Natural killer cell (primary cell): ENCODE data around the gene GCH1. TPM values are rescaled to one million over a fixed set of nuclear protein-coding genes. Genes with fewer than 3 reads are reported as not detected.
"Not testable (repeated sequence)": the region's sequence is repeated elsewhere in the genome, so short reads cannot be mapped to it uniquely, and the experiment has no call there.

Experiments used
- ATAC-seq, 3 donors: fragments of 150-1000 bp in 2 of 3; fragments of 200-7000 bp in 1 of 3; cut with Tn5 transposase; 1 replicate in 1 of 3; 2 replicates in 2 of 3; pipeline ENCODE4 v1.10.0; 2021; ENCODE audit warnings: mild to moderate bottlenecking in 2 of 3, moderate library complexity in 2 of 3
- DNase-seq, 2 donors: peaks; one replicate each; pipeline versions ENCODE4 v3.0.0 to v3.0.0-alpha.2; 2013 to 2021; ENCODE audit warnings: mixed read lengths in 1 of 2
- H3K27ac ChIP-seq: one replicate; pipeline ENCODE4 v1.5.1; 2013; ENCODE audit warnings: mild to moderate bottlenecking, low read length
- H3K27me3 ChIP-seq: one replicate; pipeline ENCODE4 v1.6.1; 2013; ENCODE audit warnings: low read length; ENCODE audit not compliant: control insufficient read depth, insufficient read depth
- H3K36me3 ChIP-seq: one replicate; pipeline ENCODE4 v1.6.1; 2013; ENCODE audit warnings: low read length; ENCODE audit not compliant: control insufficient read depth, insufficient read depth
- H3K4me1 ChIP-seq: one replicate; pipeline ENCODE4 v1.6.1; 2013; ENCODE audit warnings: low read length; ENCODE audit not compliant: control insufficient read depth, insufficient read depth
- H3K4me3 ChIP-seq: one replicate; pipeline ENCODE4 v1.5.1; 2013; ENCODE audit warnings: low read length
- H3K9me3 ChIP-seq: one replicate; pipeline ENCODE4 v1.6.1; 2013; ENCODE audit warnings: low read length; ENCODE audit not compliant: control insufficient read depth, insufficient read depth
- H3K27ac Mint-ChIP-seq, 2 donors: one replicate each; pipeline ENCODE4 v1.8.0; 2022; ENCODE audit warnings: mild to moderate bottlenecking in 2 of 2, mixed read lengths in 2 of 2, moderate library complexity in 1 of 2
- H3K27me3 Mint-ChIP-seq, 2 donors: one replicate each; pipeline ENCODE4 v1.8.0; 2022; ENCODE audit warnings: low read depth in 2 of 2, mixed read lengths in 2 of 2
- H3K36me3 Mint-ChIP-seq: one replicate; pipeline ENCODE4 v1.8.0; 2022; ENCODE audit warnings: mixed read lengths
- H3K4me1 Mint-ChIP-seq, 2 donors: one replicate each; pipeline ENCODE4 v1.8.0; 2022; ENCODE audit warnings: mixed read lengths in 2 of 2
- H3K4me3 Mint-ChIP-seq: one replicate; pipeline ENCODE4 v1.8.0; 2022; ENCODE audit warnings: mild to moderate bottlenecking, moderate library complexity, mixed read lengths
- H3K9me3 Mint-ChIP-seq, 2 donors: one replicate each; pipeline ENCODE4 v1.8.0; 2022; ENCODE audit warnings: mixed read lengths in 2 of 2
- CTCF ChIP-seq: fragments of 200-600 bp; IDR thresholded peaks from one replicate; pipeline ENCODE4 v1.8.0; 2022; ENCODE audit warnings: antibody characterized with exemption
- WGBS: methylation state at CpG from one replicate; pipeline ENCODE4 v1.1.7; 2013; ENCODE audit warnings: missing lambda C conversion rate; ENCODE audit not compliant: insufficient coverage; 5-methylcytosine and 5-hydroxymethylcytosine counted together
- intact Hi-C: fragments of 100-400 bp; cut with micrococcal nuclease; formaldehyde crosslinking; loops from one replicate; pipeline ENCODE4 v1.14.2; 2022
- total RNA-seq, 4 donors: library from RNA; stranded (reverse); fragments of 120-200 nt in 1 of 4; gene quantifications; one replicate each; pipeline versions ENCODE4 v1.2.3 to v1.2.4, GENCODE V29; 2013 to 2022

The GCH1 gene
- total RNA-seq, 3 donors from 2014 or later (not counting 1 experiment from before 2014, with no cell fraction given): 51.7 to 71.5 (median 52.6) TPM

- DNase-seq (no peak), ATAC-seq (no peak)
- Mint-ChIP-seq H3K27ac (peak overlapping the region; percentile 87 to 90), H3K4me3 (peak overlapping the region; percentile 47), H3K27me3 (no peaks in the 10 kb centered on the region), H3K36me3 (no peaks in the 10 kb centered on the region), H3K9me3 (no peaks in the 10 kb centered on the region), H3K4me1 (peaks cover 28 to 46% of the 10 kb centered on the region in 2 donors)
- TF ChIP-seq CTCF: no peak
- 98% methylated on average over 4 of the region's 5 CpGs for WGBS
- H3K9me3 ChIP-seq: no peaks in the 10 kb centered on the region
- intact Hi-C loops: no loop called here
- no peaks in the 10 kb centered on the region for H3K36me3 ChIP-seq
- H3K27ac ChIP-seq: no peak overlapping the region
- peaks cover 18% of the 10 kb centered on the region for H3K4me1 ChIP-seq
- H3K27me3 ChIP-seq: no peaks in the 10 kb centered on the region
- H3K4me3 ChIP-seq: no peak overlapping the region
These were observed 3.1 kb downstream of the GCH1 start for GRCh38 chr14:54899573-54899972.

GRCh38 chr14:54897809-54898555 lies 4.6 kb downstream of the GCH1 start:
- peaks cover 33 to 52% of the 10 kb centered on the region in 2 donors for H3K4me1 Mint-ChIP-seq
- intact Hi-C loops: not testable (repeated sequence)

GRCh38 chr14:54895683-54896082 lies 6.9 kb downstream of the GCH1 start:
- H3K27me3 ChIP-seq: no peaks in the 10 kb centered on the region
- intact Hi-C loops: no loop called here
- peak overlapping the region; percentile 10 to 54 for H3K27ac Mint-ChIP-seq

More at GRCh38 chr14:54897809-54898555, 4.6 kb downstream of the GCH1 start:
- H3K9me3 Mint-ChIP-seq, H3K36me3 ChIP-seq, DNase-seq, H3K27me3 Mint-ChIP-seq, ATAC-seq, H3K4me3 ChIP-seq, H3K36me3 Mint-ChIP-seq, H3K9me3 ChIP-seq, H3K27me3 ChIP-seq, H3K27ac ChIP-seq, H3K4me3 Mint-ChIP-seq: not testable (repeated sequence)
- WGBS: 99% methylated on average over 4 of the region's 5 CpGs
- H3K4me1 ChIP-seq: peaks cover 13% of the 10 kb centered on the region
- H3K27ac Mint-ChIP-seq: peak overlapping the region in 1 of 2 donors; percentile 40

GRCh38 chr14:54894995-54895394 lies 7.6 kb downstream of the GCH1 start:
- intact Hi-C loops: no loop called here
- no peaks in the 10 kb centered on the region for H3K36me3 Mint-ChIP-seq
- H3K4me3 Mint-ChIP-seq: no peak overlapping the region
- WGBS: 86% methylated on average over 2 of the region's 3 CpGs
- Histone ChIP-seq H3K27me3 (no peaks in the 10 kb centered on the region), H3K4me1 (peaks cover 4% of the 10 kb centered on the region), H3K27ac (no peak overlapping the region), H3K4me3 (no peak overlapping the region), H3K9me3 (no peaks in the 10 kb centered on the region), H3K36me3 (no peaks in the 10 kb centered on the region)
- peak overlapping the region; percentile 10 to 54 for H3K27ac Mint-ChIP-seq
- no peaks in the 10 kb centered on the region for H3K27me3 Mint-ChIP-seq
- no peaks in the 10 kb centered on the region for H3K9me3 Mint-ChIP-seq
- DNase-seq: no peak
- peaks cover 37 to 53% of the 10 kb centered on the region in 2 donors for H3K4me1 Mint-ChIP-seq
- no peak for ATAC-seq
- no peak for TF ChIP-seq CTCF

More at GRCh38 chr14:54895683-54896082, 6.9 kb downstream of the GCH1 start:
- no peak for TF ChIP-seq CTCF
- peaks cover 37 to 54% of the 10 kb centered on the region in 2 donors for H3K4me1 Mint-ChIP-seq
- DNase-seq (no peak), ATAC-seq (no peak)
- Histone ChIP-seq H3K4me3 (no peak overlapping the region), H3K36me3 (no peaks in the 10 kb centered on the region), H3K4me1 (peaks cover 11% of the 10 kb centered on the region), H3K9me3 (no peaks in the 10 kb centered on the region), H3K27ac (no peak overlapping the region)
- no peaks in the 10 kb centered on the region for H3K9me3 Mint-ChIP-seq
- H3K27me3 Mint-ChIP-seq: no peaks in the 10 kb centered on the region
- 96% methylated on average over 4 of the region's 4 CpGs for WGBS
- no peaks in the 10 kb centered on the region for H3K36me3 Mint-ChIP-seq
- H3K4me3 Mint-ChIP-seq: no peak overlapping the region
